A549 (cell line): ENCODE results near the gene PTK7. TPM values are rescaled to one million over a fixed set of nuclear protein-coding genes. Genes with fewer than 3 reads are reported as not detected.
A peak's percentile ranks its signal among the peaks of the same experiment; 100 is the strongest.

Experiments used
- ATAC-seq, 2 experiments: fragments of 200-7000 bp in 1 of 2; fragments of >200 bp in 1 of 2; cut with Nextera tagmentation in 1 of 2; cut with Tn5 transposase in 1 of 2; 3 replicates each; pipeline versions ENCODE4 v1.8.0 to v1.9.1; 2018 to 2020; ENCODE audit warnings: mild to moderate bottlenecking in 1 of 2, moderate library complexity in 1 of 2
- CTCF ChIA-PET: fragments of 300-600 bp; sonication (Branson Sonifier 250); formaldehyde crosslinking; extraction: SDS; loops from one replicate; lab custom pipeline; 2021; ENCODE audit warnings: antibody characterized with exemption, inconsistent platforms; lab: Yijun Ruan, JAX
- POLR2A ChIA-PET: fragments of 350-600 bp; formaldehyde crosslinking; extraction: SDS; loops from one replicate; lab custom pipeline; 2021; ENCODE audit warnings: antibody characterized with exemption, inconsistent platforms; lab: Yijun Ruan, JAX
- DNase-seq, 2 experiments: peaks; one replicate each; pipeline versions ENCODE4 v3.0.0 to v3.0.0-alpha.2; 2011 to 2016; ENCODE audit warnings: low read depth in 1 of 2, low spot score in 1 of 2
- FAIRE-seq: peaks from 2 replicates; lab custom pipeline; 2011; peaks lifted over from hg19 to GRCh38; lab: Jason Lieb, UNC
- H3K27ac ChIP-seq, 2 experiments: fragments of >200 bp; sonication (Bioruptor Twin); formaldehyde crosslinking; 3 replicates each; pipeline ENCODE4 v1.5.1; 2016 to 2017
- H3K4me1 ChIP-seq: fragments of >200 bp; sonication (Bioruptor Twin); formaldehyde crosslinking; 3 replicates; pipeline ENCODE4 v1.6.1; 2016
- H3K4me2 ChIP-seq: fragments of >200 bp; sonication (Bioruptor Twin); formaldehyde crosslinking; 3 replicates; pipeline ENCODE4 v1.6.1; 2016
- H3K4me3 ChIP-seq: fragments of >200 bp; sonication (Bioruptor Twin); formaldehyde crosslinking; 3 replicates; pipeline ENCODE4 v1.5.1; 2016
- H3K9me3 ChIP-seq: fragments of >200 bp; sonication (Bioruptor Twin); formaldehyde crosslinking; 3 replicates; pipeline ENCODE4 v1.6.1; 2016
- BCL3 ChIP-seq: fragments of >200 bp; sonication (Bioruptor Twin); formaldehyde crosslinking; IDR thresholded peaks from 3 replicates; pipeline ENCODE4 v1.6.1; 2016
- CBX2 ChIP-seq: fragments of 200-600 bp; sonication (generic); IDR thresholded peaks from 2 replicates; pipeline ENCODE4 v1.6.1; 2016; ENCODE audit warnings: low read depth, mild to moderate bottlenecking, borderline replicate concordance
- CTCF ChIP-seq: fragments of >200 bp; sonication (Bioruptor Twin); formaldehyde crosslinking; IDR thresholded peaks from 3 replicates; pipeline ENCODE4 v1.5.1; 2016
- E2F6 ChIP-seq: IDR thresholded peaks from 2 replicates; pipeline ENCODE4 v1.6.1; 2012; ENCODE audit warnings: low read depth, borderline replicate concordance
- ESRRA ChIP-seq: fragments of 150-350 bp; IDR thresholded peaks from 2 replicates; pipeline ENCODE4 v1.6.1; 2014; ENCODE audit warnings: mild to moderate bottlenecking, low read length, borderline replicate concordance
- HES2 ChIP-seq: fragments of >200 bp; sonication (Bioruptor Twin); formaldehyde crosslinking; IDR thresholded peaks from 2 replicates; pipeline ENCODE4 v1.6.1; 2016
- HOXB13 ChIP-seq: fragments of 250-450 bp; sonication (Bioruptor Pico); IDR thresholded peaks from 2 replicates; pipeline ENCODE4 v1.5.0; 2020; ENCODE audit warnings: low read depth, mild to moderate bottlenecking, moderate library complexity
- JUN ChIP-seq, 2 experiments: fragments of >200 bp; sonication (Bioruptor Twin); formaldehyde crosslinking; IDR thresholded peaks; 2 replicates in 1 of 2; 3 replicates in 1 of 2; pipeline ENCODE4 v1.6.1; 2016 to 2017
- MAFK ChIP-seq: fragments of 450-650 bp; IDR thresholded peaks from 2 replicates; pipeline ENCODE4 v1.6.1; 2014; ENCODE audit not compliant: partially characterized antibody
- MAX ChIP-seq: IDR thresholded peaks from 2 replicates; pipeline ENCODE4 v1.6.1; 2012
- NPAS2 ChIP-seq: fragments of 250-450 bp; sonication (Bioruptor Pico); IDR thresholded peaks from 2 replicates; pipeline ENCODE4 v1.8.0; 2022; ENCODE audit warnings: mild to moderate bottlenecking, moderate library complexity, borderline replicate concordance
- NR3C1 ChIP-seq: fragments of >200 bp; sonication (Bioruptor Twin); formaldehyde crosslinking; IDR thresholded peaks from 3 replicates; pipeline ENCODE4 v1.6.1; 2017
- PHF8 ChIP-seq: fragments of 200-600 bp; sonication (generic); IDR thresholded peaks from 2 replicates; pipeline ENCODE4 v1.6.1; 2016; ENCODE audit warnings: low read depth, mild to moderate bottlenecking, antibody characterized with exemption, moderate library complexity, borderline replicate concordance
- RAD21 ChIP-seq, 2 experiments: fragments of >200 bp in 1 of 2; sonication (Bioruptor Twin) in 1 of 2; formaldehyde crosslinking in 1 of 2; IDR thresholded peaks in 1 of 2; conservative IDR thresholded peaks in 1 of 2; 2 replicates in 1 of 2; 3 replicates in 1 of 2; pipeline ENCODE4 v1.6.1; 2012 to 2018; ENCODE audit warnings: inconsistent platforms in 1 of 2
- RNF2 ChIP-seq: fragments of 200-600 bp; sonication (generic); IDR thresholded peaks from 2 replicates; pipeline ENCODE4 v1.6.1; 2016; ENCODE audit warnings: low read depth, mild to moderate bottlenecking, antibody characterized with exemption, moderate library complexity, borderline replicate concordance
- SMC3 ChIP-seq: fragments of >200 bp; sonication (Bioruptor Twin); formaldehyde crosslinking; IDR thresholded peaks from 3 replicates; pipeline ENCODE4 v1.6.1; 2018; ENCODE audit warnings: inconsistent platforms
- TFCP2L1 ChIP-seq: fragments of 250-450 bp; sonication (Bioruptor Pico); IDR thresholded peaks from 2 replicates; pipeline ENCODE4 v1.5.0; 2021; ENCODE audit warnings: mild to moderate bottlenecking
- ZC3H11A ChIP-seq: fragments of 450-650 bp; IDR thresholded peaks from 2 replicates; pipeline ENCODE4 v1.6.1; 2014; ENCODE audit warnings: antibody characterized with exemption, mild to moderate bottlenecking
- ZSCAN20 ChIP-seq: fragments of 250-450 bp; sonication (Bioruptor Pico); IDR thresholded peaks from 2 replicates; pipeline ENCODE4 v1.8.0; 2022; ENCODE audit warnings: mild to moderate bottlenecking, moderate library complexity
- WGBS: methylation state at CpG from one replicate; pipeline ENCODE4 v1.1.6; 2017; ENCODE audit errors: missing lambda C conversion rate; 5-methylcytosine and 5-hydroxymethylcytosine counted together
- polyA plus RNA-seq, 4 experiments: library from polyadenylated mRNA; depleted of rRNA in 3 of 4; stranded (reverse); fragments of >200 nt; fragmentation: RNase III in 1 of 4; extraction: RNeasy Plus Mini Kit Qiagen cat#74134 plus additional on column Dnase treatment in 1 of 4; gene quantifications; 2 replicates in 3 of 4; 3 replicates in 1 of 4; pipeline ENCODE4 v1.2.3, GENCODE V29; 2011 to 2017

PTK7 gene
- polyA plus RNA-seq, 2 of the 4 experiments (the other 2 are of a cell fraction), result 2.8 to 5.6 TPM

GRCh38 chr6:43062818-43063217 is 13.3 kb upstream of the PTK7 start (continued):
- no peak for TF ChIP-seq PHF8
- TF ChIP-seq NPAS2 (CRISPR knock-in tag), result no peak
- no peak for TF ChIP-seq MAX
- TF ChIP-seq RNF2, result no peak
- TF ChIP-seq BCL3, result no peak

- 25% methylated on average over 6 of the region's 6 CpGs for WGBS
Measured at GRCh38 chr6:43070028-43070632, 6.0 kb upstream of the PTK7 start.

GRCh38 chr6:43074847-43075669 is 1.1 kb upstream of the PTK7 start:
- 78% methylated on average over 5 of the region's 6 CpGs for WGBS
- DNase-seq (no peak), FAIRE-seq (no peak), ATAC-seq (0 out of 6 replicates have a peak, but pooled peaks of 1 of the 2 experiments have one; percentile 19)
- Histone ChIP-seq H3K4me2 (no peak overlapping the region), H3K4me1 (peaks cover 6% of the 10 kb centered on the region; the same call in 2 of the 3 replicates), H3K27ac (no peak overlapping the region), H3K9me3 (no peaks in the 10 kb centered on the region), H3K4me3 (no peak overlapping the region)
- CTCF ChIA-PET, result interaction anchor here (0.7 to 3.1 kb wide), 3 partner anchors 10 to 68 kb away, joined by 3 to 20 read pairs (median 3); no protein-coding TSS in a partner anchor
- POLR2A ChIA-PET, result no interaction called here
- TF ChIP-seq MAFK (no peak), ESRRA (no peak), JUN (IDR thresholded peaks at IDR 0.05) (no peak), BCL3 (no peak), TFCP2L1 (CRISPR knock-in tag) (no peak), CBX2 (no peak), HOXB13 (CRISPR knock-in tag) (no peak), HES2 (no peak), NR3C1 (no peak), ZSCAN20 (CRISPR knock-in tag) (no peak), E2F6 (no peak)

More at GRCh38 chr6:43070028-43070632, 6.0 kb upstream of the PTK7 start:
- no peak for TF ChIP-seq ZC3H11A
- peak; percentile 41 to 51; a peak in 4 of 5 replicates for TF ChIP-seq RAD21 (conservative IDR thresholded peaks at IDR 0.05 in 1 of 2, IDR thresholded peaks at IDR 0.05 in 1 of 2)
- peak; percentile 36; the same call in 2 of the 3 replicates for TF ChIP-seq SMC3
- peak; percentile 61 for TF ChIP-seq CTCF
- DNase-seq (peak; percentile 53 to 59), FAIRE-seq (no peak), ATAC-seq (peak; percentile 73 to 88; a peak in 5 of 6 replicates)
- Histone ChIP-seq H3K4me2 (no peak overlapping the region), H3K27ac (no peak overlapping the region), H3K4me3 (no peak overlapping the region), H3K4me1 (no peaks in the 10 kb centered on the region), H3K9me3 (no peaks in the 10 kb centered on the region)
- ChIA-PET CTCF (interaction anchor here (0.8 to 2.0 kb wide), 4 partner anchors 13 to 73 kb away, joined by 3 to 9 read pairs (median 4); no protein-coding TSS in a partner anchor), POLR2A (no interaction called here)
